K562 (cell line): ENCODE results near the gene SDSL. TPM values are rescaled to one million over a fixed set of nuclear protein-coding genes. Genes with fewer than 3 reads are reported as not detected.

Experiments
- ARID2 ChIP-seq: fragments of 450-650 bp; IDR thresholded peaks from 2 replicates; pipeline ENCODE4 v1.6.1; 2017; ENCODE audit warnings: antibody characterized with exemption, mild to moderate bottlenecking
- BHLHE40 ChIP-seq: IDR thresholded peaks from 2 replicates; pipeline ENCODE4 v1.6.1; 2011; ENCODE audit warnings: low read length, improper control_type of control experiment
- CBFB ChIP-seq: sonication (generic); formaldehyde crosslinking; IDR thresholded peaks from 2 replicates; pipeline ENCODE4 v1.4.0; 2020; ENCODE audit warnings: mild to moderate bottlenecking, missing genetic modification reagents
- CREM ChIP-seq: IDR thresholded peaks from 2 replicates; pipeline ENCODE4 v1.6.1; 2014; ENCODE audit warnings: antibody characterized with exemption, low read depth
- FOXA1 ChIP-seq: fragments of 450-650 bp; IDR thresholded peaks from 2 replicates; pipeline ENCODE4 v1.6.1; 2016; ENCODE audit warnings: mild to moderate bottlenecking, borderline replicate concordance
- GATAD2A ChIP-seq: fragments of 450-650 bp; IDR thresholded peaks from 2 replicates; pipeline ENCODE4 v1.6.1; 2017
- KDM2B ChIP-seq: fragments of 250-450 bp; sonication (Bioruptor Pico); IDR thresholded peaks from 2 replicates; pipeline ENCODE4 v1.8.0; 2021; ENCODE audit warnings: mild to moderate bottlenecking, moderate library complexity
- LCOR ChIP-seq: sonication (generic); formaldehyde crosslinking; IDR thresholded peaks from 2 replicates; pipeline ENCODE4 v1.8.0; 2022; ENCODE audit warnings: mild to moderate bottlenecking, missing genetic modification reagents
- MEIS2 ChIP-seq: fragments of 450-650 bp; IDR thresholded peaks from 2 replicates; pipeline ENCODE4 v1.6.1; 2014; ENCODE audit warnings: mild to moderate bottlenecking; ENCODE audit not compliant: partially characterized antibody
- PHF20 ChIP-seq: fragments of 450-650 bp; IDR thresholded peaks from 2 replicates; pipeline ENCODE4 v1.6.1; 2018; ENCODE audit not compliant: partially characterized antibody
- PRDM10 ChIP-seq: fragments of 450-650 bp; IDR thresholded peaks from 2 replicates; pipeline ENCODE4 v1.6.1; 2018; ENCODE audit not compliant: partially characterized antibody
- PREB ChIP-seq: sonication (generic); formaldehyde crosslinking; IDR thresholded peaks from 2 replicates; pipeline ENCODE4 v1.8.1; 2023; ENCODE audit warnings: mild to moderate bottlenecking, missing genetic modification reagents
- PYGO2 ChIP-seq: fragments of 450-650 bp; IDR thresholded peaks from 2 replicates; pipeline ENCODE4 v1.6.1; 2016; ENCODE audit warnings: mild to moderate bottlenecking, missing genetic modification characterization, moderate library complexity, missing compliant biosample characterization
- UBTF ChIP-seq, 2 experiments: IDR thresholded peaks; 2 replicates each; pipeline ENCODE4 v1.6.1; 2012; ENCODE audit warnings: improper control_type of control experiment in 2 of 2, low read depth in 2 of 2, low read length in 2 of 2, borderline replicate concordance in 1 of 2
- USF2 ChIP-seq: sonication (generic); formaldehyde crosslinking; IDR thresholded peaks from 2 replicates; pipeline ENCODE4 v1.5.0; 2020; ENCODE audit warnings: missing genetic modification reagents
- VEZF1 ChIP-seq: fragments of 200-800 bp; sonication (Bioruptor generic); IDR thresholded peaks from 2 replicates; pipeline ENCODE4 v1.6.1; 2017; ENCODE audit warnings: missing genetic modification characterization, missing compliant biosample characterization
- ZEB2 ChIP-seq: fragments of 450-650 bp; IDR thresholded peaks from 2 replicates; pipeline ENCODE4 v1.6.1; 2016
- ZKSCAN3 ChIP-seq: fragments of 250-450 bp; sonication (Bioruptor Pico); IDR thresholded peaks from 2 replicates; pipeline ENCODE4 v1.4.0; 2020
- ZNF316 ChIP-seq: fragments of 450-650 bp; IDR thresholded peaks from 2 replicates; pipeline ENCODE4 v1.6.1; 2016
- polyA plus RNA-seq, 8 experiments: library from polyadenylated mRNA; depleted of rRNA in 4 of 8; stranded (reverse) in 5 of 8; unstranded in 3 of 8; fragments of >200 nt; fragmentation: Nextera tagmentation in 2 of 8; fragmentation: Illumina TruSeq in 1 of 8; extraction: Ambion mirVana in 2 of 8; extraction: Trizol in 1 of 8; gene quantifications; 2 replicates each; pipeline versions ENCODE4 v1.2.1 to v1.2.3, GENCODE V29; 2011 to 2014; ENCODE audit warnings: inconsistent platforms in 1 of 8, missing spikeins in 1 of 8
- total RNA-seq, 7 experiments: library from RNA; depleted of rRNA in 6 of 7; stranded (reverse); fragments of >200 nt in 6 of 7; fragmentation: Illumina TruSeq in 2 of 7; extraction: Trizol in 2 of 7; gene quantifications; 2 replicates each; pipeline versions ENCODE4 v1.2.1 to v1.2.3, GENCODE V29; 2011 to 2021; ENCODE audit warnings: low replicate concordance in 1 of 7

SDSL gene
- total and polyA plus RNA-seq, 9 of the 15 experiments (the other 6 are each of a cell fraction or from before 2014, with no cell fraction given), result 0.31 to 11.0 (median 7.4) TPM

- no peak for TF ChIP-seq VEZF1 (CRISPR knock-in tag)
- no peak for TF ChIP-seq PHF20
- no peak for TF ChIP-seq CBFB (CRISPR knock-in tag)
- no peak for TF ChIP-seq FOXA1
- no peak for TF ChIP-seq USF2
- TF ChIP-seq ZNF316, result no peak
- TF ChIP-seq CREM, result peak; percentile 77
- no peak for TF ChIP-seq MEIS2
- 0 out of 2 replicates have a peak, but pooled peaks have one; percentile 23 for TF ChIP-seq LCOR (CRISPR knock-in tag)
- no peak for TF ChIP-seq PREB (CRISPR knock-in tag)
- no peak for TF ChIP-seq UBTF (IDR thresholded peaks at IDR 0.05; ENCODE audit: borderline replicate concordance in 1 of 2, low read depth in 2 of 2, low read length in 2 of 2)
- TF ChIP-seq ZEB2, result no peak
- TF ChIP-seq BHLHE40, result no peak
- no peak for TF ChIP-seq GATAD2A
- TF ChIP-seq PYGO2 (tag), result no peak
- TF ChIP-seq KDM2B (CRISPR knock-in tag), result no peak
- no peak for TF ChIP-seq PRDM10
- no peak for TF ChIP-seq ARID2
- TF ChIP-seq ZKSCAN3 (CRISPR knock-in tag), result no peak
These were observed 45.6 kb downstream of the SDSL start (continued) for GRCh38 chr12:113467502-113468364.
